Coronary artery (tissue), 2 donors: ENCODE measurements around the gene DNAH1.

Source experiments
- DNase-seq: peaks from one replicate; pipeline ENCODE4 v3.0.0-alpha.2; 2017; ENCODE audit warnings: low spot score
- H3K27ac ChIP-seq, 2 donors: fragments of 200-600 bp; sonication (generic); one replicate each; pipeline ENCODE4 v1.5.1; 2016 to 2019
- H3K4me3 ChIP-seq: fragments of 200-600 bp; sonication (generic); 2 replicates; pipeline ENCODE4 v1.5.1; 2016; ENCODE audit warnings: mild to moderate bottlenecking, moderate library complexity
- CTCF ChIP-seq: fragments of 200-600 bp; sonication (generic); IDR thresholded peaks from one replicate; pipeline ENCODE4 v1.5.1; 2019; ENCODE audit warnings: antibody characterized with exemption

DNAH1 gene

GRCh38 chr3:52405066-52405465 is 88.9 kb downstream of the DNAH1 start:
- no peak for TF ChIP-seq CTCF
- H3K27ac ChIP-seq: no peak overlapping the region
- no peak for DNase-seq
- no peak overlapping the region for H3K4me3 ChIP-seq

DNA sequence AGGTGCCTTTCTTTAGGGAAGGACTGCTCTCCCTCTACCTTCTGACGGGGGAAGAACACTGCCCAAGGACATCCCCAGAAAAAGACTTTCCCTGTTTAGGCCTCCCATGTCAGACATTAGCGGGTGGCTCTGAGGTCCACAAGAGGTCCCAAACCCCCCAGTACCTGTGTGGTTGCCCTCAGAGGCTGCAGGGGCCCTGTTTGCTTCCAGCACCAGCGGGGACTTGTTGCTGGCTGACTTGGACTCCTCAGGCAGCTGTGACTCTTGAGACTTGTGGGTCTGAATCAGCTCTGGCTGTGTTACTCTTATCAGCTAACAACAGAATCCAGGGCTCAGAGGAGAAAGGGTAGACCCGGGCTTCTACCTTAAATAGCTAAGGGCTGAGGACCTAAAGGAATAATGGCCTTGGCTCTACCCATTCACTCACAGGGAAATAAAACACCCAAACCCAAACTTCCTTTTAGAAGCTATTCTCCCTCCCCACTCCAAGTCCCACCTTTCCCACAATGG is 89.5 kb downstream of the DNAH1 start:
- Histone ChIP-seq H3K4me3 (no peak overlapping the region), H3K27ac (no peak overlapping the region)
- no peak for DNase-seq
- TF ChIP-seq CTCF: no peak

- DNase-seq: no peak
- Histone ChIP-seq H3K4me3 (no peak overlapping the region), H3K27ac (no peak overlapping the region)
- TF ChIP-seq CTCF: no peak
These were observed 90.1 kb downstream of the DNAH1 start for GRCh38 chr3:52406231-52406661.

GRCh38 chr3:52406791-52407510 is 90.8 kb downstream of the DNAH1 start:
- TF ChIP-seq CTCF: no peak
- no peak for DNase-seq
- no peak overlapping the region for H3K27ac ChIP-seq

GRCh38 chr3:52407779-52408178 is 91.7 kb downstream of the DNAH1 start:
- no peak for DNase-seq
- TF ChIP-seq CTCF: no peak
- H3K4me3 ChIP-seq: no peak overlapping the region
- H3K27ac ChIP-seq: no peak overlapping the region

More at GRCh38 chr3:52406791-52407510, 90.8 kb downstream of the DNAH1 start:
- H3K4me3 ChIP-seq: no peak overlapping the region

DNA sequence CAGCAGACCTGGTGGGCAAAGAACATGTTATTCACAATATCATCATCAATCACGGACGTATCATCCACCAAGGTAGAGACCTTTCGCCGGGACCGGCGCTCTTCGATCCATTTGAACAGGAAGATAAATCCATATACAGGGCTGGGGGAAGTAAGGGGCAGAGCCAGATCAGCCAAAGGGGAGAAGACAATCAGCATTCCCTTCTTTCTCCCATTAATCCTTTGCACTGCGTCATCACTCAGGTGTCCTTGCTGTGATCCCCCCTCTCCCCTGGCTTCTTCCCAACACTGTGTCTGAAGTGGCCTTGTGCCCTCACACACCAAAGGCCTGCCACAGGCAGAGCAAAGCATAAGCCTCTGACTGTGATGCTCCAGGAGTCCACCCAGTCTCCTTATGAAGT is 92.3 kb downstream of the DNAH1 start:
- Histone ChIP-seq H3K27ac (no peak overlapping the region), H3K4me3 (peak overlapping the region; percentile 100)
- DNase-seq: no peak
- no peak for TF ChIP-seq CTCF

DNA sequence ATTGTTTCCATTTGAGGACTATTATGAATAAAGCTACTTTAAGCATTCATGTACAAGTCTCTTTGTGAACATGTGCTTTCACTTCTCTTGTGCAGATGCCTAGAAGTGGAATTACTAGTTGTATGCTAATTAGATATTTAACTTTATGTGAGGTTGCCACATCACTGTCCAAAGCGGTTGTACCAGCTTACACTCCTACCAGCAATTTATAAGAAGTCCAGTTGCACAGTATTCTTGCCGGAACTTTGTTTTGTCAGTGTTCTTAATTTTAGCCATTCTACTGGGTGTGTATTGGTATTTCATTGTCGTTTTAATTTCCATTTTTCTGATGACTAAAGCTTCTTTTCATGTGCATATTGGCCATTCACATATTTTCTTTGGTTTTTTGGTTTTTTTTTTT is 99.7 kb downstream of the DNAH1 start:
- Histone ChIP-seq H3K27ac (no peak overlapping the region), H3K4me3 (no peak overlapping the region)
- no peak for DNase-seq
- TF ChIP-seq CTCF: no peak
